GDM1 (cell line): Measurements from ENCODE around the gene FDXACB1.

Source experiments
- DNase-seq: peaks from one replicate; lab custom pipeline; 2025; lab: John Stamatoyannopoulos, UW

FDXACB1 gene

GRCh38 chr11:111878849-111879636, at the start of gene FDXACB1, which contains the start of gene CFAP68:
TSS of gene FDXACB1 (minus strand) at chr11:111879165. CDS start at chr11:111879132, 33 bp downstream.
TSS of gene CFAP68 (plus strand) at chr11:111879541. CDS start at chr11:111879561, 20 bp downstream.
- peak; percentile 95 for DNase-seq

- DNase-seq, result peak; percentile 94
Observed at GRCh38 chr11:111926505-111927391, 47.8 kb upstream of the FDXACB1 start.

- DNase-seq, result no peak
Observed at GRCh38 chr11:111925953-111926352, 47.0 kb upstream of the FDXACB1 start.

- DNase-seq, result no peak
Observed at GRCh38 chr11:111923951-111924350, 45.0 kb upstream of the FDXACB1 start.

GRCh38 chr11:111923351-111923788, 44.4 kb upstream of the FDXACB1 start:
- no peak for DNase-seq

GRCh38 chr11:111922803-111923202, 43.8 kb upstream of the FDXACB1 start:
- DNase-seq, result no peak

- no peak for DNase-seq
Observed at GRCh38 chr11:111921541-111922230, 42.7 kb upstream of the FDXACB1 start.

- no peak for DNase-seq
Observed at GRCh38 chr11:111920908-111921307, 41.9 kb upstream of the FDXACB1 start.

GRCh38 chr11:111918390-111919256, 39.7 kb upstream of the FDXACB1 start, which contains the start of gene C11orf52:
TSS of gene C11orf52 (plus strand) at chr11:111918913. CDS start at chr11:111918973, 60 bp downstream.
- no peak for DNase-seq

GRCh38 chr11:111917788-111918187, 38.8 kb upstream of the FDXACB1 start:
- DNase-seq, result no peak

GRCh38 chr11:111917312-111917711, 38.3 kb upstream of the FDXACB1 start:
- no peak for DNase-seq

GRCh38 chr11:111916768-111917167, 37.8 kb upstream of the FDXACB1 start:
- no peak for DNase-seq

GRCh38 chr11:111913997-111914396, 35.0 kb upstream of the FDXACB1 start:
- DNase-seq, result no peak

GRCh38 chr11:111913031-111913861, 34.3 kb upstream of the FDXACB1 start:
- DNase-seq, result no peak

GRCh38 chr11:111912535-111912934, 33.6 kb upstream of the FDXACB1 start, which contains the start of gene HSPB2:
TSS of gene HSPB2 (plus strand) at chr11:111912734. CDS start at chr11:111912830, 96 bp downstream.
- no peak for DNase-seq

GRCh38 chr11:111911563-111912401, 32.8 kb upstream of the FDXACB1 start, which contains the start of gene CRYAB:
TSS of gene CRYAB (minus strand) at chr11:111911770. CDS start at chr11:111911724, 46 bp downstream.
- no peak for DNase-seq

GRCh38 chr11:111910676-111911562, 32.0 kb upstream of the FDXACB1 start:
- DNase-seq, result no peak

GRCh38 chr11:111909378-111909777, 30.4 kb upstream of the FDXACB1 start:
- DNase-seq, result no peak
